Activated CD4-positive, alpha-beta T cell treated with anti-CD3 and anti-CD28 coated beads for 24 hours (primary cell): ENCODE measurements around the gene BZW1.

ENCODE experiments used
- DNase-seq, 2 donors: peaks; one replicate each; pipeline ENCODE4 v3.0.0-alpha.2; 2020; ENCODE audit warnings: low read depth in 2 of 2

The BZW1 gene

DNA sequence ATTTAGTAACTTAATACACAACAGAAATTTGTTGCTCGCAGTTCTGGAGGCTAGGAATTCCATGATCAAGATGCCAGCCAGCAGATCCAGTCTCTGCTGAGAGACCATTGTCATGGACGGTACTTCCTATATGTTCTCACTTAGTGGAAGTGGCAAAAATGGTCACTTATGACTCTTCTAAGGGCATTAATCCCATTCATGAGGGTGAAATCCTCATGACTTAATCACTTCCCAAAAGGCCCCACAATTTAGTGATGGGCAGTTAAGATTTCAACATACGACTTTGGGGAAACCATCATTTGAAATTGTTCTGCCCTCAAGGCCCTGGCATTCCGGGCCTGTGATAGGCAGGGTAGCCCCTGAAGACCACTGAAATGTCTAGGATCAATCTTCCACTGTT lies 23.0 kb downstream of the BZW1 start:
- no peak for DNase-seq

DNA sequence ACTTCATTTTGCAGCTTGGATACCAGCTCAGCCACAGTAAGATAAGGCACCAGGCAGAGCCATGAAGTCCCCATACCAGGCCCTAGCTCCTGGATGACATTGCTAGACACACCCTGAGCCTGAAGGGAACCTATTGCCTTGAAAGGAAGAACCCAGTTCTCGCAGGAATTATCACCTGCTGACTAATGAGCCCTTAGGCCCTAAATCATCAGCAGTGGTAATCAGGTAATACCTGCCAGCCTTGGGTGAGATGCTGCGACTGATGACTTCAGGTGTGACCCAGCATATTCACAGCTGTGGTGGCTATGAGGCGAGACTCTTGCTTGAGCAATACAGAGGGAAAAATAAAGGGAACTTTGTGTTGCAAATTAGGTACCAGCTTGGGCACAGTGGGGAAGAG lies 27.8 kb downstream of the BZW1 start:
- DNase-seq = no peak

DNA sequence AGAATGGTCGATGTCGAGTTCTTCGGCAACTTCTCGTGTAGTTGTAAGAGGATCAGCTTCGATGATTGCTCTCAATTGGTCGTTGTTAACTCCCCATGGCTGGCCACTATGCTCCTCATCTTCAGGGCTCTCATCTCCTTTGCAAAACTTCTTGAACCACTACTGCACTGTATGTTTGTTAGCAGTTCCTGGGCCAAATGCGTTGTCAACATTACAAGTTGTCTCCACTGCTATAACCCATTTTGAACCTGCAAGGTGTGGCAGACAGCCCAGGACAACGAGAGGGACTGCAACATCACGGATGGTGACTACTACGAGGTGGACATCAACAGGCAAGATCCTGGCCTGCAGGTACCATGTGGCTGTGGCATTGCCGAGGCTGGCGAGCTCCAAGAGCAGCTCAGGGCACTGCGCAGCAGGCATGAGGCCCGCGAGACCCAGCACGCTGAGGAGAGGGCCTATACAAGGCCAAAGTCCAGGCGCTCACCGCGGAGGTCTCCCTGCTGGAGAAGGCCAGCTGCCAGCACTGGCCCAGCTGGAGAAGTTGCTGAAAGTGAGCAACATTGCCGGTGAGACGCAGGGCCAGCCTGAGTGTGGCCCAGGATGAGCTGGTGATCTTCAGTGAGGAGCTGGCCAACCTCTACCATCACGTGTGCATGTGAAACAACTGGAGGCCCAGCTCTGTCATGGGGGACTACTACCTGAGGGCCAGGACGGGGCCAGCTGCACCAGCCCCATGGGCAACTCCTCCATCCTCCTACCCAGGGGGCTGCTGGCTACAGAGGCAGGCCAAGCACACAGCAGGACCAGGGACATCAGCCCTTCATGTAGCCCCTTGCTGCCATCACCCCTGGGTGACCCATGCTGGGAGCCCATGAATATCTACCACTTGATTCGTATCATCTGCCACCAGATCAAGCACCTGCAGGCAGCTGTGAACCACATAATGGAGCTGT lies 32.6 kb downstream of the BZW1 start:
- DNase-seq = no peak

DNA sequence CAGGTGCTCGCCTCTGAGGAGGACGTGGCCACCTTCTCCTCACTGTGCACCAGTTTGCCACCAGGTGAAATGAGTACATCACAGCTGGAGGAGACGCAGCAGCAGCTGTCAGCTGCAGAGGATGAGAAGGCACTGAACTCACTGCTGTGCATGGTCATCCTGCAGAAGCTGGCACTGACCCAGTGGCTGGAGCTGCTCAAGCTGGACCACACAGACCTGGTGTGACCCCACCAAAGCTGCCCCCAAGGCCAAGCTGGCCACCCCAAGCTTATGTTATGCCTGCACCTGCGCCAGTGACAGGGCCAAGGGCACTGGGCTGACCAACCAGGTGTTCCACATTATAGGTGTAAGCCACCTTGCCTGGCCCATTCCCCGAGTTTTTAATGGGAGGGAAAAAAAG lies 33.5 kb downstream of the BZW1 start:
- DNase-seq = no peak

DNA sequence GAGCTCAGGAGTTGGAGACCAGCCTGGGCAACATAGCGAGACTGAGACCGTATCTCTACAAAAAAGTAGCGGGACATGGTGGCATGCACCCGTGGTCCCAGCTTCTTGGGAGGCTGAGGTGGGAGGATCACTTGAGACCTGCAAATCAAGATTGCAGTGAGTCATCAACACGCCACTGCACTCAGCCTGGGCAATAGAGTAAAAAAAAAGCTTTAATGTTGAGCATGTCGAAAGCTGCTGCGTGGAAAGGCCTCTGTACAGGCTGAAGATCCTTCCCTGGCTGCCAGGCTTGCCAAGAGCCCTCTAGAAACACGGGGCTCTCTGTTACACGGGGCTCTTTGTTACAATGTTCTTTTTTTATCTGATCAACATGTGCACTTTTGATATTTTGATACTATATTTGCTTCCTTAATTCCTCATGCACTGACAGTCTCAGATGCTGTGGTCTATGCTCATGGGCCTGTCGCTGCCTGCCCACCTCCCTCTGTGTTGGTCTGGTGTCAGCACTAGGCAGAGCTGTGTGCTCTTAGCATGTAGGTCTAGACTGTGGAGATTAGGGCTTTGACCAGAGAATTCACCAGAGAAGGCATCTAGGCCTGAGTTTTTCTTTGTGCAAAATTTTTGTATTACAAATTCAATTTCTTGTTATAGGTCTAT lies 34.1 kb downstream of the BZW1 start:
- no peak for DNase-seq

DNA sequence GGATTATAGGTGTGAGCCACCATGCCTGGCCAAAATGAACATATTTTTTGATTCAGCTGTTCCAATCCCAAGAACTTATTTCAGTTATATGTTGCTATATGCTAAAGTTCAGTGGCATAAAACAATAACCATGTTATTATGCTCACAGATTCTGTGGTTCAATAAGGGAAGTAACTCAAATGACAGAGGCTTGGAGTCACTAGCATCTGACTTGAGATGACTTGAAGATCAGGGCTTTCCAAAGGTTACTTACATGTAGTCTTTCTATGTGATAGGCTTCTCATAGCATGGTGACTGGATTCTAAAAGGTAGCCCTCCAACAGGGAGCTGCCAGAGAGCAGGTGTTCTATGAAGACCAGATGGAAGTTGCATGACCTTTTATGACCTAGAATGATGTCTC lies 35.6 kb downstream of the BZW1 start:
- no peak for DNase-seq

DNA sequence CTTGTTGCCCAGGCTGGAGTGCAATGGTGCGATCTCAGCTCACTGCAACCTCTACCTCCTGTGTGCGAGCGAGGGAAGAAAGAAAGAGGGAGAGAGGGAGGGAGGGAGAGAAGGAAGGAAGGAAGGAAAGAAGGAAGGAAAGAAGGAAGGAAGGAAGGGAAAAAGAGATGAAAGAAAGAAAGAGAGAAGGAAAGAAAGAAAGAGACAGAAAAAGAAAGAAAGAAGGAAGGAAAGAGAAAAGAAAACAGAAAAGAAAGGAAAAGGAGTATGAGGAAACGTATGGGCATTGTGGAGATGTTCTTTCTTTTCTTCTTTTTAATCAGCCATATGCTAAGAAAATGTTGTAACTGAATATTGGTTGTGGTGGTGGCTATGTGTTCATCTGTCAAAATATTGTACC lies 36.2 kb downstream of the BZW1 start:
- DNase-seq = no peak

DNA sequence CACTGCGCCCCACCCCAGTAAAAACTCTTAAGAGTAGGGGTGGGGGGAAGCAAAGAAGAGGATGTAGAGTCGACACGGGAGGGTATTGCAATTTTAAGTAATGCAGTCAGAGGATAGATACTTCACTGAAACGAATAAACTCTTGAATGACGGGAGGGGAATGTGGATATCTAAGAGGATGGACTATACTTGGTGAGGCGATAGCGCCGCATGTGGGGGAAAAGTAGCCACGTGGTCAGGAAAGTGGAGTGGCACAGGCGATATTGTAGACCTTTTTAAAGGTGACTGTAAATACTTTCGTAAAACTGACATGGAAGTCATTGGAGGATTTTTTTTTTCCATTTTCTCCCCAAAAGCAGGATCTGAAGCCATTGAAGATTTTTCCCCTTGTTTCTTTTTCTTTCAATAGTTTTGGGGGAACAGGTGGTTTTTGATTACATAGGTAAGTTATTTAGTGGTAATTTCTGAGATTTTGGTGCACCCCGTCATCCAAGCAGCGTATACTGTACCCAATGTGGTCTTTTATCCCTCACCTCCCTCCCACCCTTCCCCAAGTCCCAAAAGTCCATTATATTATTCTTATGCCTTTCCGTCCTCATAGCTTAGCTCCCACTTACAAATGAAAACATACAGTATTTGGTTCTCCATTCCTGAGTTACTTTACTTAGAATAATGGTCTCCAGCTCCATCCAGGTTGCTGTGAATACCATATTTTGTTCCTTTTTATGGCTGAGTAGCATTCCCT lies 39.0 kb downstream of the BZW1 start:
- no peak for DNase-seq

DNA sequence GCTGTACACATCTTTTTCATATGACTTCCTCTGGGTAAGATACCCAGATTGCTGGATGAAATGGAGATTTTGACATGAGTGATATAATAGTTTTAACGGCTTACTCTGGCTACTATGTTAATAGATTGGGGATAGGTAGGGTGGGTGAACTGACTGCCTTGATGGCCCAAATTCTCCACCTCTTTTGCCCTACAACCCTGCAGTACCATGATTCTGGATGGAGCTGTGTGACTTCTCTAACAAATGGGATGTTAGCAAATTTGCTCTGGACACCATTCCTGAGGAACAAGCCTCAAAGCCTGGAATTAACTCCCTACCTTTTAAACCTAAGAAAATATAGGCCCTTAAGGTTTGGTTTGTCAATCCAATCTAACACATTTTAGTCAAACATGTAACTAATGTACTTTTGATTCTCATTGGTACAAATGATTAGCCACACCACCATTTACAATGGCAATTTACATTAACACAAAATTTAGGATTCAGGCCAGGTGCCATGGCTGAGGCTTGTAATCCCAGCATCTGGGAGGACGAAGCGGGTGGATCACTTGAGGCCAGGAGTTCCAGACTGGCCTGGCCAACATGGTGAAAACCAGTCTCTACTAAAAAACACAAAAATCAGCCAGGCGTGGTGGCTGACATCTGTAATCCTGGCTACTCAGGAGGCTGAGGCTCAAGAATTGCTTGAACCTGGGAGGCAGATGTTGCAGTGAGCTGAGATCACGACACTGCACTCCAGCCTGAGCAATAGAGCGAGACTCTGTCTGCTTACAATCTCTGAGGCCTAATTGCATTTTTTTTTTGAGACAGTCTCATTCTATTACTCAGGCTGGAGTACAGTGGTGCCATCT lies 39.9 kb downstream of the BZW1 start:
- no peak for DNase-seq

DNA sequence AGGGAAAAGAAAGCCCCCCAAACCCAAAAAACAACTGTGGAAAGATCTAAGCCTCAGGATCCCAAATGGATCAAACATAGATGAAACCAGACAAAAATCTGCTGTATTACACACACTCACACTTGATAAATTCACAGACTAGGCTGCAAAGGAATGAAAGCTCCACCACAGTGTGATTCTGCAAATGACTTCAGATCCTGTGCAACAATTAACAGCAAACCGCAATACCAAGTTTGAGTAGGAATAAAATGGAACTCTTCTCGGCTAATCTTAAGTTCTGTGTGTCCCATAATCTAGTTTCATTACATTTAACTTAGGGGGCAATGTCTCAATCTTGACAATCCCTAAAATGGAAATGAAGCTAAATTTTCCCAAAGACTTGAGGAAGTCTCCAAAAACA lies 40.9 kb downstream of the BZW1 start:
- no peak for DNase-seq

DNA sequence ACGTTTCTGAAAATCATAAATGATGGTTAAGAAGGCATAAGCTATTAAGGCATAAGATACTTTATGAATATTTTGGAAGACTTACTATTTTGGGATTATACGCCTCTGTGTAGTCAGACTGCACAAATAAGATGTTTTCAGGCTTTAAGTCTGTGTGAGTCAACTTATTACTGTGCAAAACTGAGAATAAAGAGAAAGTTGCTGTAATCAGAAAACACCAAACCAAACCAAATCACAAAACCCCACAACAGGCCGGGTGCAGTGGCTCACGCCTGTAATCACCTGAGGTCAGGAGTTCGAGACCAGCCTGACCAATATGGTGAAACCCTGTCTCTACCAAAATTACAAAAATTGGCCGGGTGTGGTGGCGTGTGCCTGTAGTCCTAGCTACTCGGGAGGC lies 45.1 kb downstream of the BZW1 start:
- no peak for DNase-seq

DNA sequence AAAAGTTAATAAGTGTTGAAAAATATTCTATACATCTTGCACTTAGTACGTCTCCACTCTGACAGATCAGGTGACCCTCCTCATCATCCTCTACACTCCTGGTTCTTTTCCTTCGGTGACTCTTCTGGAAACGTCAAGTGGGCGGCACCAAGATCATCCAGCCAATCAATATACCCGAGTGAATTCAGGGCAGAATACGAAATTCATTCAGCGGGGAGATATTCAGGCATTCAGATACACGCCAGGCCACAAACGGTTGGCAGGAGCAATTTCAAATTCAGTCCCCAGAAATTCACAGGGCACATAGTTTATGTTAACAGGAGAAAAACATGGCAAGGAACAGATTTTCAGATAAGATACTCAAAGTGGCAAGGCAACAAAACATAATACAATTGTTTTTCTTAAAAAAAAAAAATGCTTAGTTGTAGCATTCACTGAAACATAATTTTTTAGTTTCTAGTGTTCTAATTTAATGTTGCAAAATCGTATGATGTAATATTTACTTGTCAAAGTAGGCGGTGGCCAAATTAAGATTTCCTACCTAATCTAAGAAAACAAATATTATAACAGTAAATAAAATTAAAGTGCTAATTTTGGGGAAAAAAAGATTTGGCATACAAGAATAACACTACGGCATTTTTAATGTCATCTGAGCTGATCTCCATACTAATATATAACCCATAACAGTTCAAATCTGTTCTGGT lies 48.5 kb downstream of the BZW1 start:
- DNase-seq = no peak

DNA sequence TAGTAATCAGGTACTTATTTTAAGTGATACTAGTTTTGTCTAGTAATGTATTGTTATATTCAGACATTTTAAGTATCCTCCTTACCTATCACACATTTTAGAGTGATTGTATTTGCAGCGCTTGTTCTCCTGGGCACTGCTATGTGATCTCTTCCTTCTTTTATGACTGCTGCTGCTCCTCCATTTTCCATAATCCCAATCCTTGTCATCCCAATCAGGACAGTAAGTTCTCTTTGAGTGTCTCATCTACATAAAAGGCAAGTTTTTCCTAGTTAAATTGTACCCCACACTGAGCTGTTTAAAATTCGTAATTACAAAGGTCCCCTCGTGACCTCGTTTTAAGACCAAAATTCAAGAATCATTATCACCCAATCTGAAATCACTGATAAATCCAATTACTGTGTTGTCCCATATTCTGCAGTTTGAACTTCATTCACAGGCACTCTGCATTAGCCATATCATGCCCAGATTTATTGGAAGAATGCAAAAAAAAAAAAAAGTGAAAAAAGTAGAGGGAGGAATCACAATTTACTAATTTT lies 50.0 kb downstream of the BZW1 start:
- DNase-seq = no peak

DNA sequence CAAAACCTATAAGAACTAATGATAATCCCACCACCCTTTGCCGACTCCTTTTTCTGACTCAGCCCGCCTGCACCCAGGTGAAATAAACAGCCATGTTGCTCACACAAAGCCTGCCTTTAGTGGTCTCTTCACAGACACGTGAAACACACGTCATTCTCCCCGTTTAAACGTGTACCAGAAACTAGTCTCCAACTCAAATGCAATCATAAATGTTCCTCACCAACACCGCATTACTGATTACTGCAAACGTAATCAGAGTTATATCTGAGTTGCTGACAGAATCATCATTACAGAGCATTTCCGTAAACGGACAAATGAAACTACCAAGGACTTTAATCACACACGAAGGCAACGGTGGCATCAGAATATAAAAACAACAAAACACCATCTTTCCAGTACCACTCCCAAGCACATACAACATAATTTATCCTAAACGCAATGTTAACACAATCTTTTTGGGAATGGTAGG lies 50.9 kb downstream of the BZW1 start:
- DNase-seq = peak in 1 of 2 donors; percentile 50

DNA sequence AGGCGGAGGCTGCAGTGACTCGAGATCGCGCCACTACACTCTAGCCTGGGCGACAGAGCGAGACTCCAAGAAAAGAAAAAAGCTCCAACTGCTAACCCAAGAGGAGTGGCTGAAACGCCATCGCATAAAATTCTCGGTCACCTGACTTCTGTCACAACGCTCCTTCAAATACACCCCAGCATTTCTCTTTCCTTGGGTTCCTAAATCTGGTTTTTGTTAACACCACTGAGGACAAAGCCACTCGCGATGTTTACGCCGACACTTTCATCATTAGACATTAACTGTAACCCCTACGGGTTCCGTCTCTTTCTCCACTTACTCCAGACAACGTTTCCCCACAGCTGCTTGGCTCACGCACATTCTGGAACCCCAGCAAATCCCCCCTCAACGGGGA lies 52.1 kb downstream of the BZW1 start:
- no peak for DNase-seq

DNA sequence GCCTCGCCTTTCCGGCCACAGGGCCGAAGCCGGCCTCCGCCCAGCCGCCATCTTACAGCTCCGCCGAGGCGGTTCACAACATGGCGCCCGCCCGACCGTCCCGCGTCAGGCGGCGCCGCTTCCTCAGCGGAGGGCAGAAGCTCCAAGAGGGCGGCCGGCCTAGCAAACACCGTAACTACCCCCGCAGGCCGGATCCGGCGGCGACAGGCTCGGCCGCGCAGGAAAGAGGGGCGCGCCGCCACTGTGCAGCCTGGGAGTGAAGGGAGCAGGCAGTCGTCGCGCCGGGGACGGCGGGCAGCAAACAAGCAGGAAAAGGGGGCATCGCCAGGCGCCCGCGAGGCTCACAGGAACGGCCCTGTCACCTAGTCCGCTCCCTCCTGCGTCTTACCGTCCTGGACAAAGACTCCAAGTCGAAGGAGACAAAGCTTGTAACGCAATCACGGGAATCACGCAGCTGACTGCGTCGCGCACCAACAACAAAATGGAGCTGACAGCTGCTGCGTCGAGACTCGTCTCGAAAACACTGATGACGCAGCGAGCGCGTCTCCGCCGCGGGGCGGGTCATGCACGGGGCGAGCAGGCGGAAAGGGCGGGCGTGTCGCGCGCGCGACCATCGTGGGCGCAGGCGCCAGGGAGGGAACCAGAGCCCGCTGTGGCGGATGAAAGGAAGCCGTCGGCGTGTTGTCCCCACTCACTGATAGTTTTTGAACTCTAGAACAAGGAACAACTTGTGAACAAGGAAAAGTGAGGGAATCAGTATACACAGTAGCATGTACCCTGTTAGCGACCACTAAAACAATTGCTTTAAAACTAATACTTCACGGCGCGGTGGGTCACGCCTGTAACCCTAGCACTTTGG lies 52.7 kb downstream of the BZW1 start, which contains the start of gene CLK1:
Gene CLK1, minus strand, starts transcription at position 483 of the 859 bp plus-strand sequence. CDS start 2,796 bp downstream, outside the sequence.
- peak; percentile 92 to 94 for DNase-seq

DNA sequence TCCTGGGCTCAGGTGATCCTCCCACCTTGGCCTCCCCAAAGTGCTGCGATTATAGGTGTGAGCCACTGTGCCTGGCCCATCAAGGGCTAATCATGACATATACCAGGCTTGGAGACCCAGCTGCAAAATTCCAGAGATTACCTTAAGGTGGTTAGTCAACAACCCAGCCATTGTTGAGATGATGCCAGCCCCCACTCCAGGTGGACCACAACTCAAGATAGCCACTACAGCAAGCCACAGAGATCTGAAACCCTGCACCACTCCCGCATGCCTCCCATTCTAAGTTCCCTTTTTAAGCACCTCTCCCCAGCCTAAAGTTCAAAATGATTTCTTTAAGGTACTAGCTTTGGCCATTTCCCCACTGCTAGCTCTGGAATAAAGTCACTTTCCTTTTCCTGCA lies 57.3 kb downstream of the BZW1 start:
- DNase-seq = no peak

DNA sequence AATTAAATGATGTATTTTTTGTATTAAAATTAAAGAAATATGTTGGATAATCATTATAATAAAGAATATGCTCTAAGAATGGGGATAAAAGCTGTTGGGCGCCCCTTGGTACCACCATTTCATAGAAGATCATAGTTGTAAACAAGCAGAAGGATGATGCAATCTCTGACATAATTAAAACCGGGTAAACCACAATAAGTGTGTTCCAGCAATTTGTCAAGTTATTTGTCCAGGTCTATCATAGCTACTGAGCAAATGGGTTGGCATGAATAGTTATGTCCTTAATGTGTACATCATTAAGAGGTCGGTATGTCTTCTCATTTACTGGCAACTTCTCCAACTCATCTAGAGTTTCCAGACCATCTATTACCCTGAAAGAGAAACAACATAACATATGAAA lies 59.4 kb downstream of the BZW1 start:
- DNase-seq = no peak

DNA sequence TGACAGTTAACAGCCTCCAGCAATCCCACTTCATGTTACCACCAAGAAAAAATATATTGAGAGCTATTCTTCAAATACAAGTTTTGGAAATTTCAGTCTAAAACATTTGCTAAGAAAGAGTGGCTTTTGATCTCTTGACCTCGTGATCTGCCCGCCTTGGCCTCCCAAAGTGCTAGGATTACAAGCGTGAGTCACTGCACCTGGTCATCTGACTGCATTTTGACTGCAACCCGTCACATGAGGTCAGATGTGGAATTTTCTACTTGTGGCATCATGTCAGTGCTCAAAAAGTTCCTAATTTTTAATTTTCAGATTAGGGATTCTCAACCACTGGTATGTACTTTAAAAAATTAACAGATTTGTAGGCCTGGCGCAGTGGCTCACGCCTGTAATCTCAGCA lies 61.9 kb downstream of the BZW1 start:
- no peak for DNase-seq
